GM18909 (cell line): Measurements from ENCODE around the gene CLASRP.
"Not testable (repeated sequence)": the region's sequence is repeated elsewhere in the genome, so short reads cannot be mapped to it uniquely, and the experiment has no call there.

Source experiments
- ATAC-seq: cut with Tn5 transposase; IDR thresholded peaks from one replicate; pipeline ENCODE4 v1.9.1; 2021; ENCODE audit warnings: mild to moderate bottlenecking; ENCODE audit not compliant: unreplicated experiment, poor library complexity

Gene CLASRP

GRCh38 chr19:45099467-45100191 is 60.8 kb downstream of the CLASRP start:
- ATAC-seq, result no peak

GRCh38 chr19:45100201-45100600 is 61.4 kb downstream of the CLASRP start:
- ATAC-seq, result no peak

- no peak for ATAC-seq
Observed at GRCh38 chr19:45100846-45101252, 62.0 kb downstream of the CLASRP start.

GRCh38 chr19:45101806-45102205 is 63.0 kb downstream of the CLASRP start:
- no peak for ATAC-seq

GRCh38 chr19:45102481-45102880 is 63.6 kb downstream of the CLASRP start:
- ATAC-seq, result no peak

- no peak for ATAC-seq
Observed at GRCh38 chr19:45103156-45103507, 64.3 kb downstream of the CLASRP start.

GRCh38 chr19:45103508-45104319 is 64.9 kb downstream of the CLASRP start:
- ATAC-seq, result no peak

GRCh38 chr19:45104658-45105349 is 66.0 kb downstream of the CLASRP start:
- ATAC-seq, result no peak

GRCh38 chr19:45106363-45106762 is 67.5 kb downstream of the CLASRP start:
- not testable (repeated sequence) for ATAC-seq

GRCh38 chr19:45107621-45108150 is 68.8 kb downstream of the CLASRP start:
- no peak for ATAC-seq

GRCh38 chr19:45110851-45111266 is 72.0 kb downstream of the CLASRP start:
- ATAC-seq, result no peak

GRCh38 chr19:45112111-45112827 is 73.4 kb downstream of the CLASRP start:
- ATAC-seq, result no peak

GRCh38 chr19:45113628-45114027 is 74.8 kb downstream of the CLASRP start:
- no peak for ATAC-seq

- ATAC-seq, result no peak
Observed at GRCh38 chr19:45114116-45114515, 75.3 kb downstream of the CLASRP start.

- ATAC-seq, result no peak
Observed at GRCh38 chr19:45115809-45116615, 77.2 kb downstream of the CLASRP start.

- ATAC-seq, result peak; percentile 38
Observed at GRCh38 chr19:45117167-45117594, 78.3 kb downstream of the CLASRP start.

GRCh38 chr19:45117671-45118070 is 78.8 kb downstream of the CLASRP start:
- no peak for ATAC-seq

GRCh38 chr19:45118106-45118505 is 79.3 kb downstream of the CLASRP start:
- ATAC-seq, result peak; percentile 9

GRCh38 chr19:45118591-45119355 is 79.9 kb downstream of the CLASRP start:
- peak; percentile 51 for ATAC-seq
